ENCODE data around the gene LDHD. TPM values are rescaled to one million over a fixed set of nuclear protein-coding genes. Genes with fewer than 3 reads are reported as not detected.
"Not testable (repeated sequence)": the region's sequence is repeated elsewhere in the genome, so short reads cannot be mapped to it uniquely, and the experiment has no call there.

Gene LDHD
- total and polyA plus RNA-seq, 5 donors from 2014 or later: 0.10 to 0.32 (median 0.15) TPM; not detected in 2

DNA sequence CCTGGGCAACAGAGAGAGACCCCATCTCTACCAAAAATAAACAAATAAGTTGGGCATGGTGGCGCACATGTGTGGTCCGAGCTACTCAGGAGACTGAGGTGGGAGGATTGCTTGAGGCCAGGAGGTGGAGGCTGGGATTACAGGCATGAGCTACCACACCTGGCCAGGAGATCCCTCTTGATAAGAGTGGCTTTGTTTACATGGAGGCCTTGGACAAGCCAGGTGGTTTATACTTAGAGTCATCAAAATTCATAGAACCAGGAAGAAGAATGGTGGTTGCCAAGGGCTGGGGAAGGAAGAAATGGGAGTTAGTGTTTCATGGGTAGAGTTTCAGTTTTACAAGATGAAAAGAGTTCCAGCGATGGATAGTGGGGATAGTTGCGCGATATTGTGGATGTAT, 22.9 kb upstream of the LDHD start:
- Mint-ChIP-seq H3K9me3 (peaks cover 0 to 2% (median 0%) of the 10 kb centered on the region in 7 donors), H3K27me3 (peaks cover 18% of the 10 kb centered on the region), H3K4me3 (no peak overlapping the region), H3K4me1 (peaks cover 0 to 6% (median 0%) of the 10 kb centered on the region in 4 donors), H3K36me3 (no peaks in the 10 kb centered on the region), H3K27ac (peak overlapping the region in 1 of 3 donors; percentile 14)
- Histone ChIP-seq H3K4me3 (ENCODE audit: low read depth, low read length) (no peak overlapping the region), H3K36me3 (ENCODE audit: control insufficient read depth, insufficient read depth, low read length) (no peaks in the 10 kb centered on the region), H3K27ac (ENCODE audit: insufficient read depth, low read length, poor library complexity, severe bottlenecking) (no peak overlapping the region), H3K9me3 (ENCODE audit: control insufficient read depth in 2 of 2, low read length in 2 of 2) (no peaks in the 10 kb centered on the region), H3K4me1 (ENCODE audit: control insufficient read depth, insufficient read depth, low read length, poor library complexity, severe bottlenecking) (peaks cover 4% of the 10 kb centered on the region), H3K27me3 (ENCODE audit: control insufficient read depth, insufficient read depth, low read length) (no peaks in the 10 kb centered on the region)
- DNase-seq (no peak), ATAC-seq (ENCODE audit: low read depth in 2 of 2) (no peak)

DNA sequence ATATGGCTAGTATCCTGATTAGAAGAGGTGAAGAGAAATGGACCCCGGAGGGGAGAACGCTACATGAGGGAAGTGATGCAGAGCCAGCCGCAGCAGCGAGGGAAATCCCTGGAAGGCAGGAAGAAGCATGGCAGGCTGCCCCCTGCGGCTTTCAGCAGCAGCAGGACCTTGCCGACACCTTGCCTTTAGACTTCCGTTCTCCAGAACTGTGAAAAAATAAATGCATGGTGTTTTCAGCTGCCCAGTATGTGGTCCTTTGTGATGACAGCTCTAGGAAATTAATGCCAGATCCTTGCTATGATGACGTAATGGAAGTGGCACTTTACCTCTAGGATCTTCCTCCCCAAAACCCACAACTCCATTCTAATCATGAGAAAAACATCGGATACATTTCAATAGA, 22.1 kb upstream of the LDHD start:
- peak in 1 of 3 donors; percentile 8 for DNase-seq
- Histone ChIP-seq H3K9me3 (ENCODE audit: control insufficient read depth in 2 of 2, low read length in 2 of 2) (no peaks in the 10 kb centered on the region), H3K27ac (ENCODE audit: insufficient read depth, low read length, poor library complexity, severe bottlenecking) (no peak overlapping the region), H3K36me3 (ENCODE audit: control insufficient read depth, insufficient read depth, low read length) (no peaks in the 10 kb centered on the region), H3K4me1 (ENCODE audit: control insufficient read depth, insufficient read depth, low read length, poor library complexity, severe bottlenecking) (peaks cover 4% of the 10 kb centered on the region), H3K4me3 (ENCODE audit: low read depth, low read length) (no peak overlapping the region), H3K27me3 (ENCODE audit: control insufficient read depth, insufficient read depth, low read length) (no peaks in the 10 kb centered on the region)
- Mint-ChIP-seq H3K36me3 (no peaks in the 10 kb centered on the region), H3K4me3 (no peak overlapping the region), H3K27ac (peak overlapping the region in 1 of 3 donors; percentile 85), H3K27me3 (peaks cover 18% of the 10 kb centered on the region), H3K9me3 (peaks cover 0 to 2% (median 0%) of the 10 kb centered on the region in 7 donors), H3K4me1 (peaks cover 0 to 6% (median 0%) of the 10 kb centered on the region in 4 donors)
- peak in 1 of 2 donors; percentile 20 for ATAC-seq (ENCODE audit: low read depth in 2 of 2)

DNA sequence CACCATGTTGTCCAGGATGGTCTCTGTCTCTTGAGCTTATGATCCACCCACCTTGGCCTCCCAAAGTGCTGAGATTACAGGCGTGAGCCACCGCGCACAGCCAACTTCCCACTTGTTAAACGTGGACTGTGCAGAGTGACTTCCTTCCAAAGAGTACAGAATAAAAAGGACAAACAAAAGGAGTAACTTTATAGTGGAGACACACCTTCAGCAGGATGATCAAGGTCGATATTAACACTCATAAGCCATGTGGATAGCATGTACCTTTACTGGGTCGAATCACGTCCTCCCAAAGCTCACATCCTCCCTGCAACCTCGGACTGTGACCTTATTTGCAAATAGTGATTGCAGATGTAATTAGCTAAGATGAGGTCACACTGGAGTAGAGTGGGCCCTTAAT, 21.7 kb upstream of the LDHD start:
- H3K27me3 ChIP-seq (ENCODE audit: control insufficient read depth, insufficient read depth, low read length): no peaks in the 10 kb centered on the region
- H3K27ac Mint-ChIP-seq: peak overlapping the region in 1 of 3 donors; percentile 85
- ATAC-seq (ENCODE audit: low read depth in 2 of 2) (no peak), DNase-seq (no peak)
- H3K4me3 Mint-ChIP-seq: no peak overlapping the region
- H3K4me1 Mint-ChIP-seq: peaks cover 0 to 6% (median 0%) of the 10 kb centered on the region in 4 donors
- no peaks in the 10 kb centered on the region for H3K36me3 ChIP-seq (ENCODE audit: control insufficient read depth, insufficient read depth, low read length)
- H3K9me3 ChIP-seq (ENCODE audit: control insufficient read depth in 2 of 2, low read length in 2 of 2): no peaks in the 10 kb centered on the region
- peaks cover 0 to 2% (median 0%) of the 10 kb centered on the region in 7 donors for H3K9me3 Mint-ChIP-seq
- peaks cover 4% of the 10 kb centered on the region for H3K4me1 ChIP-seq (ENCODE audit: control insufficient read depth, insufficient read depth, low read length, poor library complexity, severe bottlenecking)
- no peak overlapping the region for H3K4me3 ChIP-seq (ENCODE audit: low read depth, low read length)
- H3K36me3 Mint-ChIP-seq: no peaks in the 10 kb centered on the region
- H3K27me3 Mint-ChIP-seq: peaks cover 18% of the 10 kb centered on the region
- no peak overlapping the region for H3K27ac ChIP-seq (ENCODE audit: insufficient read depth, low read length, poor library complexity, severe bottlenecking)

DNA sequence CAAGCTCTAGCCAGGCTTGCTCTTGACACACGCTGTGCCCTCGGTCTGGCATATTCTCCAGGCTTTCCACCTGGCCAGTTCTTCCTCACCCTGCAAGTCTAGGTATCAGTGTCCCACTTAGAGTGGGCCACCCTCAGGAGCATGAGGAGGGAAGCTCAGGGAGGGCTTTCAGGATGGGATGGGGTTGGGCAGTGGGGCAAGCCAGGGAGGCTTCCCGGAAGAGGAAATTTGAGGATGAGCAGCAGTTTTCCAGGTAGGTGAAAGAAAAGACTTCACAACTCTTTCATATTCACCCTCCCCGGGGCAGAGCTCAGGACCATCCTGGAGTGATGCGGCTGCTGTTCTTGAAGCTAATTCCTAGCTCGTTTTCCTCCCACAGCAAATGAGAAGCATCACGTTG, 14.5 kb upstream of the LDHD start:
- peak overlapping the region in 1 of 3 donors; percentile 47 for H3K27ac Mint-ChIP-seq
- DNase-seq (no peak), ATAC-seq (ENCODE audit: low read depth in 2 of 2) (no peak)
- Histone ChIP-seq H3K9me3 (ENCODE audit: control insufficient read depth in 2 of 2, low read length in 2 of 2) (peaks cover 0 to 2% of the 10 kb centered on the region in 2 experiments), H3K27me3 (ENCODE audit: control insufficient read depth, insufficient read depth, low read length) (no peaks in the 10 kb centered on the region), H3K27ac (ENCODE audit: insufficient read depth, low read length, poor library complexity, severe bottlenecking) (no peak overlapping the region), H3K36me3 (ENCODE audit: control insufficient read depth, insufficient read depth, low read length) (no peaks in the 10 kb centered on the region), H3K4me3 (ENCODE audit: low read depth, low read length) (no peak overlapping the region), H3K4me1 (ENCODE audit: control insufficient read depth, insufficient read depth, low read length, poor library complexity, severe bottlenecking) (no peaks in the 10 kb centered on the region)
- no peaks in the 10 kb centered on the region for H3K36me3 Mint-ChIP-seq
- H3K4me1 Mint-ChIP-seq: peaks cover 0 to 10% (median 6%) of the 10 kb centered on the region in 4 donors
- H3K27me3 Mint-ChIP-seq: no peaks in the 10 kb centered on the region
- H3K9me3 Mint-ChIP-seq: peaks cover 0 to 11% (median 0%) of the 10 kb centered on the region in 7 donors
- no peak overlapping the region for H3K4me3 Mint-ChIP-seq

DNA sequence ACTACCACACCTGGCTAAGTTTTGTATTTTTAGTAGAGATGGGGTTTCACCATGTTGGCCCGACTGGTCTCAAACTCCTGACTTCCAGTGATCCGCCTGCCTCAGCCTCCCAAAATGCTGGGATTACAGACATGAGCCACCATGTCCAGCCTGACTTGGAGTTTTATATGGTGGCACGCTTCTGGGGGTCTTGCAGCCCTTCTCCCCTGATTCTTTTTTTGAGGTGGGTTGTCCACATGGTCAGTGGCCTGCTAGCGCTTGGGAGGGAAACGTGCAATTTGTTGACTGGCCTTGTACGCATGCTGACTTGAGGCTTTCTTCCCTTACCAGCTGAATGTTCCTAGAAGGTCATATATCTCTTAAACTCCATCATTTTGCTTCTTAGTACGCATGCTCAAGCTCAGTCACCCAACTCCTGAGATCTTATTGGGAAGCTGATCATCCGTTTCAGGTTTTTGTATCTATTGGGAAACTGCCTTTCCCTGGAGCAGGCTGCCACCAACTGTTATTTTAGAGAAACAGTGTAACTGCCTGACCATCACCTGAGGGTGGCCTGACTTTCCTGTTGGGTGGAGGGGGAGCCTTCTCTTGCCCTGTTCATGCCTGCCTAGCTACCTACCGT, 13.7 kb upstream of the LDHD start:
- H3K4me1 ChIP-seq (ENCODE audit: control insufficient read depth, insufficient read depth, low read length, poor library complexity, severe bottlenecking): no peaks in the 10 kb centered on the region
- H3K27me3 ChIP-seq (ENCODE audit: control insufficient read depth, insufficient read depth, low read length): no peaks in the 10 kb centered on the region
- H3K4me3 ChIP-seq (ENCODE audit: low read depth, low read length): no peak overlapping the region
- Mint-ChIP-seq H3K27ac (no peak overlapping the region), H3K4me3 (no peak overlapping the region), H3K36me3 (no peaks in the 10 kb centered on the region), H3K4me1 (peaks cover 0 to 10% (median 6%) of the 10 kb centered on the region in 4 donors), H3K27me3 (no peaks in the 10 kb centered on the region), H3K9me3 (peaks cover 0 to 11% (median under 1%) of the 10 kb centered on the region in 7 donors)
- H3K9me3 ChIP-seq (ENCODE audit: control insufficient read depth in 2 of 2, low read length in 2 of 2): peaks cover 0 to 2% of the 10 kb centered on the region in 2 experiments
- ATAC-seq (ENCODE audit: low read depth in 2 of 2) (no peak), DNase-seq (no peak)
- H3K27ac ChIP-seq (ENCODE audit: insufficient read depth, low read length, poor library complexity, severe bottlenecking): no peak overlapping the region
- no peaks in the 10 kb centered on the region for H3K36me3 ChIP-seq (ENCODE audit: control insufficient read depth, insufficient read depth, low read length)

DNA sequence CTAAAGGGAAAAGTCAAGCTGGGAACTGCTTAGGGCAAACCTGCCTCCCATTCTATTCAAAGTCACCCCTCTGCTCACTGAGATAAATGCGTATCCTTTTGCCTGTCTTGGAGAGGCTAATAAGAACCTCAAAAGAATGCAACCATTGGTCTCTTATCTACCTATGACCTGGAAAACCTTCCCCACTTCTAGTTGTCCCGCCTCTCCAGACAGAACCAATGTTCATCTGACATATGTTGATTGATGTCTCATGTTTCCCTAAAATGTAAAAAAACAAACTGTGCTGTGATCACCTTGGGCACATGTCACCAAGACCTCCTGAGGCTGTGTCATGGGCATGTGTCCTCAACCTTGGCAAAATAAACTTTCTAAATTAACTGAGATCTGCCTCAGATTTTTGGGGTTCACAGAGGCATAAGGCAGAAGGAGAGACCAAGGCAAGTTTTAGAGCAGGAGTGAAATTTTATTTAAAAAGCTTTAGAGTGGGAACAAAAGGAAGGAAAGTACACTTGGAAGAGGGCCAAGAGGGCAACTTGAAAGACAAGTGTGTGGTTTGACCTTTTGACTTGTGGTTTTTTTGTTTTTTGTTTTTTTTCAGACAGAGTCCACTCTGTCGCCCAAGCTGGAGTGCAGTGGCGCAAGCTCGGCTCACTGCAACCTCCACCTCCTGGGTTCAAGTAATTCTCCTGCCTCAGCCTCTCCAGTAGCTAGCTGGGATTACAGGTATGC, 13.0 kb upstream of the LDHD start:
- not testable (repeated sequence) for H3K27ac ChIP-seq (ENCODE audit: insufficient read depth, low read length, poor library complexity, severe bottlenecking); H3K9me3 ChIP-seq (ENCODE audit: control insufficient read depth in 2 of 2, low read length in 2 of 2); H3K27me3 ChIP-seq (ENCODE audit: control insufficient read depth, insufficient read depth, low read length); H3K27ac Mint-ChIP-seq; H3K36me3 Mint-ChIP-seq; H3K4me1 ChIP-seq (ENCODE audit: control insufficient read depth, insufficient read depth, low read length, poor library complexity, severe bottlenecking); H3K36me3 ChIP-seq (ENCODE audit: control insufficient read depth, insufficient read depth, low read length); ATAC-seq (ENCODE audit: low read depth in 2 of 2); H3K27me3 Mint-ChIP-seq; H3K4me1 Mint-ChIP-seq; DNase-seq; H3K4me3 ChIP-seq (ENCODE audit: low read depth, low read length)
- H3K4me3 Mint-ChIP-seq: peak overlapping the region in 1 of 4 donors; percentile 77
- peaks cover 0 to 13% (median 1%) of the 10 kb centered on the region in 7 donors for H3K9me3 Mint-ChIP-seq

DNA sequence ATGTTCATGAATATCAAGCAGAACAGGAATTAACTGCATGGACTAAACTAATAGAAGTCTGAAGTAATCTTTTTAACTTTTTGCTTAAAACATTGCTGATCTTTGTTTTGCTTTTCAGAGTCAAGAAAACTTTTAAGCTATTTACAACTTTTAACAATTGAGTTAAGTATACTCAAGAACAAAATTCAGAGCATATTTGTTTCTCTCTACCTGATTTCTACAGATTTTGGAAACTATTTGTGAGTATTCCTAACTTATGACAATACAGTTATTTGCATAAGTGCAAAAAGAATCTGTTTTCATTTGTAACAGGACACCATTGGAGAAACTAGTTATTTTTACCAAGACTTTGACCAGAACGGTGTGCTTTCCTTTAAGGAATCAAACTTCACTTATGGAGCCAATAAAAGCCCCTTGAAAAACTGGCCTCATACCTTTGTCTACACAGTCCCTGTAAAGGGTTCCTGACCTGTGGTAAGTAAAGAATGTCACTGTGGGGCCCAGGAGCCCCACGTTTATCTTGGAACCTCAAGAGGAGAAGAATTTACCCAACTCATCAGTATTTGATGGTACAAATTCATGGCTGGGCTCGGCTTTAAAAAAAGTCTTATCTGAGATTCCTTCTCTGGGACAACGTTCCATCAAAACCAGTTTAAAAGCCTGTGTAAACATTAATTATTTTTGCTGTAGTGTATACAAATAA, 11.3 kb upstream of the LDHD start:
- H3K4me3 ChIP-seq (ENCODE audit: low read depth, low read length): no peak overlapping the region
- no peaks in the 10 kb centered on the region for H3K4me1 ChIP-seq (ENCODE audit: control insufficient read depth, insufficient read depth, low read length, poor library complexity, severe bottlenecking)
- no peaks in the 10 kb centered on the region for H3K36me3 ChIP-seq (ENCODE audit: control insufficient read depth, insufficient read depth, low read length)
- H3K4me3 Mint-ChIP-seq: no peak overlapping the region
- peaks cover 0 to 2% of the 10 kb centered on the region in 2 experiments for H3K9me3 ChIP-seq (ENCODE audit: control insufficient read depth in 2 of 2, low read length in 2 of 2)
- DNase-seq (no peak), ATAC-seq (ENCODE audit: low read depth in 2 of 2) (no peak)
- H3K4me1 Mint-ChIP-seq: peaks cover 0 to 10% (median 6%) of the 10 kb centered on the region in 4 donors
- no peaks in the 10 kb centered on the region for H3K36me3 Mint-ChIP-seq
- no peaks in the 10 kb centered on the region for H3K27me3 Mint-ChIP-seq
- H3K9me3 Mint-ChIP-seq: peaks cover 0 to 13% (median 1%) of the 10 kb centered on the region in 7 donors
- no peaks in the 10 kb centered on the region for H3K27me3 ChIP-seq (ENCODE audit: control insufficient read depth, insufficient read depth, low read length)
- H3K27ac ChIP-seq (ENCODE audit: insufficient read depth, low read length, poor library complexity, severe bottlenecking): no peak overlapping the region
- H3K27ac Mint-ChIP-seq: no peak overlapping the region
